K562 (cell line): ENCODE results near the gene PLXNA3. TPM values are rescaled to one million over a fixed set of nuclear protein-coding genes. Genes with fewer than 3 reads are reported as not detected.

ENCODE experiments used
- ATAC-seq: fragments of 200-7000 bp; cut with Tn5 transposase; 3 replicates; pipeline ENCODE4 v1.9.1; 2020; ENCODE audit warnings: moderate library complexity
- BruUV-seq: library from RNA; stranded (reverse); fragments of 400-500 nt; replicated peaks from 2 replicates; lab custom pipeline; 2021; lab: Mats Ljungman, UMichigan
- CTCF ChIA-PET: fragments of 300-600 bp; formaldehyde crosslinking; extraction: SDS; loops from one replicate; lab custom pipeline; 2021; ENCODE audit warnings: low intra/inter-chr PET ratio; lab: Yijun Ruan, JAX
- POLR2A ChIA-PET: fragments of 300-600, 350-650 bp; sonication (Branson Sonifier 250); formaldehyde crosslinking; extraction: SDS; loops from one replicate; lab custom pipeline; 2021; ENCODE audit warnings: antibody characterized with exemption, inconsistent platforms; lab: Yijun Ruan, JAX
- DNase-seq, 4 experiments: peaks; one replicate each; pipeline versions ENCODE4 v3.0.0 to v3.0.0-alpha.2; 2011 to 2018; ENCODE audit warnings: low spot score in 3 of 4, mixed read lengths in 3 of 4; ENCODE audit errors: extremely low read depth in 1 of 4
- FAIRE-seq: peaks from 2 replicates; lab custom pipeline; 2011; peaks lifted over from hg19 to GRCh38; lab: Jason Lieb, UNC
- H2AFZ ChIP-seq: 2 replicates; pipeline ENCODE4 v1.6.0; 2011; ENCODE audit warnings: low read depth, low read length, control low read depth, inconsistent platforms
- H3K27ac ChIP-seq: fragments of 200-600 bp; 3 replicates; pipeline ENCODE4 v1.8.0; 2011; ENCODE audit warnings: low read depth, mild to moderate bottlenecking, control low read depth, inconsistent platforms, low read length, moderate library complexity, mixed read lengths; ENCODE audit errors: extremely low read depth
- H3K27me3 ChIP-seq, 2 experiments: fragments of 300-600 bp in 1 of 2; 2 replicates in 1 of 2; 3 replicates in 1 of 2; pipeline versions ENCODE4 v1.6.0 to v1.8.0; 2011; ENCODE audit warnings: inconsistent platforms in 2 of 2, low read length in 2 of 2, mild to moderate bottlenecking in 1 of 2, mixed read lengths in 1 of 2, moderate library complexity in 1 of 2; ENCODE audit not compliant: control insufficient read depth in 2 of 2, insufficient read depth in 2 of 2
- H3K36me3 ChIP-seq: fragments of 300-600 bp; 3 replicates; pipeline ENCODE4 v1.8.0; 2011; ENCODE audit warnings: mild to moderate bottlenecking, low read length, inconsistent platforms; ENCODE audit not compliant: control insufficient read depth, insufficient read depth
- H3K4me1 ChIP-seq, 2 experiments: fragments of 200-600 bp in 1 of 2; replicated peaks in 1 of 2; 2 replicates in 1 of 2; 3 replicates in 1 of 2; pipeline versions ENCODE4 v1.5.1 to v1.8.0; 2011; ENCODE audit warnings: inconsistent platforms in 2 of 2, low read length in 2 of 2, mild to moderate bottlenecking in 1 of 2, mixed read lengths in 1 of 2, moderate library complexity in 1 of 2; ENCODE audit not compliant: control insufficient read depth in 2 of 2, insufficient read depth in 2 of 2
- H3K4me2 ChIP-seq: 2 replicates; pipeline ENCODE4 v1.6.1; 2011; ENCODE audit warnings: low read length, control low read depth, inconsistent platforms, mixed read lengths; ENCODE audit not compliant: insufficient read depth
- H3K4me3 ChIP-seq: fragments of 200-600 bp; sonication (generic), shearing (Covaris generic); 2 replicates; pipeline ENCODE4 v1.5.1; 2016; ENCODE audit warnings: control low read depth, inconsistent platforms
- H3K79me2 ChIP-seq: fragments of 200-600 bp; 3 replicates; pipeline ENCODE4 v1.8.0; 2011; ENCODE audit warnings: low read length, inconsistent platforms; ENCODE audit not compliant: control insufficient read depth, insufficient read depth
- H3K9ac ChIP-seq, 2 experiments: 2 replicates each; pipeline versions ENCODE4 v1.6.0 to v1.6.1; 2011; ENCODE audit warnings: low read depth in 2 of 2, low read length in 2 of 2, control low read depth in 1 of 2, inconsistent platforms in 1 of 2, mild to moderate bottlenecking in 1 of 2, mixed read lengths in 1 of 2; ENCODE audit not compliant: insufficient read depth in 1 of 2
- H3K9me1 ChIP-seq: one replicate; pipeline ENCODE4 v1.6.0; 2011; ENCODE audit warnings: inconsistent platforms, mild to moderate bottlenecking, low read length, moderate library complexity; ENCODE audit not compliant: control insufficient read depth, insufficient read depth
- H3K9me3 ChIP-seq: replicated peaks from 2 replicates; pipeline ENCODE4 v1.5.1; 2011; ENCODE audit warnings: low read depth, low read length, inconsistent platforms; ENCODE audit not compliant: control insufficient read depth, insufficient read depth
- H4K20me1 ChIP-seq: replicated peaks from 2 replicates; pipeline ENCODE4 v1.6.1; 2011; ENCODE audit warnings: low read length, inconsistent platforms, mixed read lengths; ENCODE audit not compliant: control insufficient read depth, insufficient read depth
- ATF1 ChIP-seq, 2 experiments: fragments of 450-650 bp in 1 of 2; IDR thresholded peaks; 2 replicates each; pipeline ENCODE4 v1.6.1; 2016; ENCODE audit warnings: missing compliant biosample characterization in 1 of 2, missing genetic modification characterization in 1 of 2
- ELF1 ChIP-seq: fragments of 200-800 bp; sonication (Bioruptor generic); IDR thresholded peaks from 2 replicates; pipeline ENCODE4 v1.6.1; 2016; ENCODE audit warnings: missing genetic modification characterization, missing compliant biosample characterization
- KLF10 ChIP-seq: fragments of 250-450 bp; sonication (Bioruptor Pico); IDR thresholded peaks from 2 replicates; pipeline ENCODE4 v1.6.1; 2021; ENCODE audit warnings: matching md5 sums
- MEIS2 ChIP-seq: fragments of 450-650 bp; IDR thresholded peaks from 2 replicates; pipeline ENCODE4 v1.6.1; 2014; ENCODE audit warnings: mild to moderate bottlenecking; ENCODE audit not compliant: partially characterized antibody
- POLR2G ChIP-seq: fragments of 200-400 bp; formaldehyde crosslinking; IDR thresholded peaks from 2 replicates; pipeline ENCODE4 v1.6.1; 2017; ENCODE audit warnings: low read depth, mild to moderate bottlenecking, antibody characterized with exemption, low read length, moderate library complexity
- PPARD ChIP-seq: fragments of 250-450 bp; sonication (Bioruptor Pico); IDR thresholded peaks from 2 replicates; pipeline ENCODE4 v1.8.0; 2022; ENCODE audit warnings: inconsistent platforms, mild to moderate bottlenecking, moderate library complexity
- PURB ChIP-seq: sonication (generic); formaldehyde crosslinking; IDR thresholded peaks from 2 replicates; pipeline ENCODE4 v1.9.0; 2021; ENCODE audit warnings: low read depth, mild to moderate bottlenecking, missing genetic modification reagents
- RBBP5 ChIP-seq: fragments of 200-600 bp; sonication (generic); IDR thresholded peaks from 2 replicates; pipeline ENCODE4 v1.6.1; 2012; ENCODE audit warnings: borderline replicate concordance, mild to moderate bottlenecking, low read length, control low read depth, inconsistent platforms; ENCODE audit not compliant: insufficient read depth, poor library complexity, severe bottlenecking
- WGBS: fragments of 100-300 bp; shearing (Covaris generic); methylation state at CpG from one replicate; pipeline ENCODE4 v1.1.6; 2016; ENCODE audit warnings: low coverage, mixed read lengths; ENCODE audit not compliant: insufficient coverage; ENCODE audit errors: missing lambda C conversion rate; 5-methylcytosine and 5-hydroxymethylcytosine counted together
- in situ Hi-C: fragments of 300-500 bp; cut with MboI; formaldehyde crosslinking; loops from 4 replicates; pipeline ENCODE4 v1.15.0; 2018; ENCODE audit warnings: inconsistent platforms, mixed read lengths
- intact Hi-C: fragments of 100-400 bp; cut with micrococcal nuclease; formaldehyde crosslinking; loops from 2 replicates; pipeline ENCODE4 v1.14.2; 2022
- polyA plus RNA-seq, 8 experiments: library from polyadenylated mRNA; depleted of rRNA in 4 of 8; stranded (reverse) in 5 of 8; unstranded in 3 of 8; fragments of >200 nt; fragmentation: Nextera tagmentation in 2 of 8; fragmentation: Illumina TruSeq in 1 of 8; extraction: Ambion mirVana in 2 of 8; extraction: Trizol in 1 of 8; gene quantifications; 2 replicates each; pipeline versions ENCODE4 v1.2.1 to v1.2.3, GENCODE V29; 2011 to 2014; ENCODE audit warnings: inconsistent platforms in 1 of 8, missing spikeins in 1 of 8
- total RNA-seq, 7 experiments: library from RNA; depleted of rRNA in 6 of 7; stranded (reverse); fragments of >200 nt in 6 of 7; fragmentation: Illumina TruSeq in 2 of 7; extraction: Trizol in 2 of 7; gene quantifications; 2 replicates each; pipeline versions ENCODE4 v1.2.1 to v1.2.3, GENCODE V29; 2011 to 2021; ENCODE audit warnings: low replicate concordance in 1 of 7

The PLXNA3 gene
- total and polyA plus RNA-seq, 9 of the 15 experiments (the other 6 are each of a cell fraction or from before 2014, with no cell fraction given): 0.32 to 47.8 (median 7.5) TPM

DNA sequence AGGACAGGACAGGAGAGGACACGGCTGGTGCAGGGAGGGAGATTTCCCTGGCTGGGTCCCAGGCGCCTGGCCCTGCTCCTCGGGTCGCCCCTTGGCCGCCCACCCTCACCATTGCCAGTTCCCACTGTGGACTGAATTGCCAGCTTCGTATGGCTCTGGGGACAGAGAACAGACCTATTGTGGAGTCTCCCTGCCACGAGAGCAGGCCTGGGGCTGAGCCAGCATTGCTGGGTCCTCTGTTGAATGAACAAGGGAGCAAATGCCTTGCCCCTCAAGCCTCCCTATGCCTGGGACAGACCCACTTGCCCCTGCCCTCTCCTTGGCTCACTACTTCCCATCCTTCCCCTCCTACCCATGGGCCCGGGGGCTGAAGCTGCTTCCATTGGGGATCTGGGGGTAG lies 4.3 kb downstream of the PLXNA3 start (continued):
- TF ChIP-seq ELF1 (no peak), RBBP5 (no peak)

GRCh38 chrX:154463611-154464220 lies 5.6 kb downstream of the PLXNA3 start:
- no TSS peak for BruUV-seq
- intact Hi-C loops: no loop called here
- Histone ChIP-seq H3K9me3 (no peaks in the 10 kb centered on the region), H2AFZ (no peak overlapping the region), H3K9ac (no peak overlapping the region; a peak in 1 of 4 replicates), H3K4me2 (no peak overlapping the region), H4K20me1 (peaks cover 3% of the 10 kb centered on the region; the same call in 1 of the 2 replicates), H3K79me2 (peaks cover 24% of the 10 kb centered on the region), H3K27ac (no peak overlapping the region), H3K4me3 (no peak overlapping the region), H3K4me1 (peaks cover 7 to 41% of the 10 kb centered on the region in 2 experiments; a peak in 3 of 5 replicates), H3K9me1 (no peaks in the 10 kb centered on the region), H3K27me3 (no peaks in the 10 kb centered on the region), H3K36me3 (peaks cover 77% of the 10 kb centered on the region; the same call in 2 of the 3 replicates)
- in situ Hi-C loops: no loop called here
- ChIA-PET CTCF (no interaction called here), POLR2A (interaction anchor here (0.8 to 2.0 kb wide), 3 partner anchors 10 to 19 kb away, joined by 3 to 6 read pairs (median 4); no protein-coding TSS in a partner anchor)
- TF ChIP-seq POLR2G (peak; percentile 38; the same call in 1 of the 2 replicates), PURB (CRISPR knock-in tag) (no peak), ATF1 (CRISPR knock-in tag; IDR thresholded peaks at IDR 0.05) (no peak), ATF1 (tag; IDR thresholded peaks at IDR 0.05) (no peak), PPARD (CRISPR knock-in tag) (no peak), MEIS2 (no peak), KLF10 (no peak)
- ATAC-seq (no peak), FAIRE-seq (no peak), DNase-seq (peak in 1 of 4 experiments; percentile 6)
- 95% methylated on average over 4 of the region's 36 CpGs for WGBS
